Measurements from ENCODE around the gene SERPING1. TPM values are rescaled to one million over a fixed set of nuclear protein-coding genes. Genes with fewer than 3 reads are reported as not detected.
A peak's percentile ranks its signal among the peaks of the same experiment; 100 is the strongest.

Gene SERPING1
- total RNA-seq, 4 donors from 2014 or later = 107 to 343 (median 196) TPM

- 79 to 84% methylated on average over 9 of the region's 9 CpGs for WGBS, 2 donors
- Histone ChIP-seq H3K9me3 (no peaks in the 10 kb centered on the region), H3K27me3 (no peaks in the 10 kb centered on the region), H3K4me3 (replicated peaks in 1 of 3) (no peak overlapping the region), H3K27ac (no peak overlapping the region), H3K4me1 (no peaks in the 10 kb centered on the region), H3K36me3 (no peaks in the 10 kb centered on the region)
- DNase-seq = no peak
- TF ChIP-seq, protein P1, sequence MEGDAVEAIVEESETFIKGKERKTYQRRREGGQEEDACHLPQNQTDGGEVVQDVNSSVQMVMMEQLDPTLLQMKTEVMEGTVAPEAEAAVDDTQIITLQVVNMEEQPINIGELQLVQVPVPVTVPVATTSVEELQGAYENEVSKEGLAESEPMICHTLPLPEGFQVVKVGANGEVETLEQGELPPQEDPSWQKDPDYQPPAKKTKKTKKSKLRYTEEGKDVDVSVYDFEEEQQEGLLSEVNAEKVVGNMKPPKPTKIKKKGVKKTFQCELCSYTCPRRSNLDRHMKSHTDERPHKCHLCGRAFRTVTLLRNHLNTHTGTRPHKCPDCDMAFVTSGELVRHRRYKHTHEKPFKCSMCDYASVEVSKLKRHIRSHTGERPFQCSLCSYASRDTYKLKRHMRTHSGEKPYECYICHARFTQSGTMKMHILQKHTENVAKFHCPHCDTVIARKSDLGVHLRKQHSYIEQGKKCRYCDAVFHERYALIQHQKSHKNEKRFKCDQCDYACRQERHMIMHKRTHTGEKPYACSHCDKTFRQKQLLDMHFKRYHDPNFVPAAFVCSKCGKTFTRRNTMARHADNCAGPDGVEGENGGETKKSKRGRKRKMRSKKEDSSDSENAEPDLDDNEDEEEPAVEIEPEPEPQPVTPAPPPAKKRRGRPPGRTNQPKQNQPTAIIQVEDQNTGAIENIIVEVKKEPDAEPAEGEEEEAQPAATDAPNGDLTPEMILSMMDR (IDR thresholded peaks at IDR 0.05) = no peak
- no peak for TF ChIP-seq POLR2A (IDR thresholded peaks at IDR 0.05)
- intact Hi-C loops (cut with DNase I) = no loop called here
These were observed 13.1 kb upstream of the SERPING1 start for GRCh38 chr11:57584341-57584740.

DNA sequence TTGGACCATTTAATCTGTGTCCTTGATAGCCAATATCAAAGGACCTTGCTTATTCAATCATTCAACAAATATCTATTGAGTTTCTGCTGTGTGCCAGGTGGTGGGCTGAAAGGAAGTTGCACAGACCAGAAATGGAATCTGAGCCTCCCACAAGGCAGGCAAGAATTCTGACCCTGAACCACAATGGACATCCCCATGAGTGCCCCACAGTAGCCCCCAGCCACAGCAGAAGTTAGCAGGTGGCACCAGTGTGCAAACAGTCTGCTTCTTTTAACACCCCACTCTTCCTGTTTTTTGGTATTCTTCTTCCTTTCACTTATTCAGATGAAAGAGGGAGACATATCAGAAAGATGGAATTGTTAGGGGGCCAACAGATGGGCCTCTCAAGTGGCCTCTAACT is 12.2 kb upstream of the SERPING1 start:
- TF ChIP-seq POLR2A (IDR thresholded peaks at IDR 0.05) = no peak
- DNase-seq = no peak
- Histone ChIP-seq H3K4me1 (no peaks in the 10 kb centered on the region), H3K27ac (no peak overlapping the region), H3K27me3 (no peaks in the 10 kb centered on the region), H3K36me3 (no peaks in the 10 kb centered on the region), H3K9me3 (no peaks in the 10 kb centered on the region), H3K4me3 (replicated peaks in 1 of 3) (no peak overlapping the region)
- intact Hi-C loops (cut with DNase I) = no loop called here

- intact Hi-C loops (cut with DNase I) = no loop called here
- 47 to 50% methylated on average over 2 of the region's 2 CpGs for WGBS, 2 donors
- Histone ChIP-seq H3K27ac (no peak overlapping the region), H3K27me3 (no peaks in the 10 kb centered on the region), H3K4me1 (no peaks in the 10 kb centered on the region), H3K4me3 (replicated peaks in 1 of 3) (no peak overlapping the region), H3K9me3 (no peaks in the 10 kb centered on the region), H3K36me3 (no peaks in the 10 kb centered on the region)
- no peak for DNase-seq
- TF ChIP-seq, protein P1 (IDR thresholded peaks at IDR 0.05) = no peak
- no peak for TF ChIP-seq POLR2A (IDR thresholded peaks at IDR 0.05)
These were observed 10.7 kb upstream of the SERPING1 start for GRCh38 chr11:57586711-57587245.

- Histone ChIP-seq H3K27me3 (no peaks in the 10 kb centered on the region), H3K4me1 (peaks cover 0 to under 1% of the 10 kb centered on the region in 2 donors), H3K4me3 (replicated peaks in 1 of 3) (no peak overlapping the region), H3K27ac (no peak overlapping the region), H3K9me3 (no peaks in the 10 kb centered on the region), H3K36me3 (no peaks in the 10 kb centered on the region)
- intact Hi-C loops (cut with DNase I) = no loop called here
- WGBS, 2 donors = 93% methylated on average over 3 of the region's 3 CpGs
- TF ChIP-seq POLR2A (IDR thresholded peaks at IDR 0.05) = no peak
- TF ChIP-seq, protein P1 (IDR thresholded peaks at IDR 0.05) = no peak
- no peak for DNase-seq
These were observed 9.3 kb upstream of the SERPING1 start for GRCh38 chr11:57588046-57588710.

GRCh38 chr11:57596266-57596885 is 1.1 kb upstream of the SERPING1 start:
- DNase-seq = peak in 1 of 2 donors; percentile 14
- TF ChIP-seq, protein P1 (IDR thresholded peaks at IDR 0.05) = no peak
- no peak for TF ChIP-seq POLR2A (IDR thresholded peaks at IDR 0.05)
- Histone ChIP-seq H3K4me1 (peaks cover 14 to 31% of the 10 kb centered on the region in 2 donors), H3K27ac (peak overlapping the region in 1 of 3 donors; percentile 87), H3K27me3 (no peaks in the 10 kb centered on the region), H3K9me3 (no peaks in the 10 kb centered on the region), H3K36me3 (no peaks in the 10 kb centered on the region), H3K4me3 (replicated peaks in 1 of 3) (no peak overlapping the region)
- WGBS, 2 donors = 44 to 55% methylated on average over 5 of the region's 5 CpGs
- intact Hi-C loops (cut with DNase I) = no loop called here

Measured in thyroid gland (tissue), 4 donors.